Neural cell (in vitro differentiated cells): ENCODE data around the gene TNPO2. TPM values are rescaled to one million over a fixed set of nuclear protein-coding genes. Genes with fewer than 3 reads are reported as not detected.

Source experiments
- H2AFZ ChIP-seq: fragments of 200-600, 300-800 bp; sonication (generic), shearing (Covaris generic); 2 replicates; pipeline ENCODE4 v1.6.0; 2014; ENCODE audit warnings: low read depth, mild to moderate bottlenecking, antibody characterized with exemption, low read length, moderate library complexity
- H3F3A ChIP-seq: fragments of 200-600 bp; shearing (Covaris generic); 2 replicates; pipeline ENCODE4 v1.6.1; 2016; ENCODE audit warnings: mild to moderate bottlenecking, moderate library complexity, mixed read lengths, antibody characterized with exemption, low read length; ENCODE audit not compliant: insufficient read depth, poor library complexity, severe bottlenecking
- H3K27ac ChIP-seq: fragments of 200-600, 300-800 bp; sonication (generic), shearing (Covaris generic); 2 replicates; pipeline ENCODE4 v1.5.1; 2014; ENCODE audit warnings: mild to moderate bottlenecking, low read length, moderate library complexity
- H3K27me3 ChIP-seq: fragments of 300-800, 200-600 bp; sonication (generic), shearing (Covaris generic); 2 replicates; pipeline ENCODE4 v1.6.0; 2014; ENCODE audit warnings: mild to moderate bottlenecking, low read depth, low read length, moderate library complexity; ENCODE audit not compliant: insufficient read depth
- H3K36me3 ChIP-seq: fragments of 300-800, 200-600 bp; sonication (generic), shearing (Covaris generic); 2 replicates; pipeline ENCODE4 v1.5.1; 2014; ENCODE audit warnings: mild to moderate bottlenecking, antibody characterized with exemption, low read length, moderate library complexity; ENCODE audit not compliant: insufficient read depth
- H3K4me2 ChIP-seq: fragments of 300-800, 200-600 bp; sonication (generic), shearing (Covaris generic); 2 replicates; pipeline ENCODE4 v1.6.0; 2014; ENCODE audit warnings: mild to moderate bottlenecking, low read length
- H3K4me3 ChIP-seq: fragments of 300-800, 200-600 bp; sonication (generic), shearing (Covaris generic); 2 replicates; pipeline ENCODE4 v1.5.1; 2014; ENCODE audit warnings: mild to moderate bottlenecking, low read length, moderate library complexity
- H3K79me2 ChIP-seq: fragments of 200-600 bp; shearing (Covaris generic); replicated peaks from 2 replicates; pipeline ENCODE4 v1.6.0; 2014; ENCODE audit warnings: mild to moderate bottlenecking, low read length, moderate library complexity; ENCODE audit not compliant: insufficient read depth
- H3K9ac ChIP-seq: fragments of 300-800, 200-600 bp; sonication (generic), shearing (Covaris generic); 2 replicates; pipeline ENCODE4 v1.6.1; 2016; ENCODE audit warnings: mild to moderate bottlenecking, low read length, mixed read lengths
- H3K9me2 ChIP-seq: fragments of 200-600 bp; shearing (Covaris generic); 2 replicates; pipeline ENCODE4 v1.6.1; 2016; ENCODE audit warnings: mild to moderate bottlenecking, low read length, mixed read lengths; ENCODE audit not compliant: insufficient read depth
- H3K9me3 ChIP-seq: fragments of 200-600, 300-800 bp; sonication (generic), shearing (Covaris generic); 2 replicates; pipeline ENCODE4 v1.6.1; 2016; ENCODE audit warnings: mild to moderate bottlenecking, mixed run types, low read length, moderate library complexity, mixed read lengths
- H4K20me1 ChIP-seq: fragments of 200-600 bp; shearing (Covaris generic); 2 replicates; pipeline ENCODE4 v1.6.1; 2016; ENCODE audit warnings: mild to moderate bottlenecking, mixed run types; ENCODE audit not compliant: insufficient read depth
- EP300 ChIP-seq: fragments of 450-650 bp; conservative IDR thresholded peaks from 2 replicates; pipeline ENCODE4 v1.6.1; 2014; ENCODE audit warnings: antibody characterized with exemption, mild to moderate bottlenecking, moderate library complexity; ENCODE audit not compliant: poor library complexity, severe bottlenecking
- EZH2 ChIP-seq: fragments of 200-600, 300-800 bp; shearing (Covaris generic), sonication (generic); IDR thresholded peaks from 2 replicates; pipeline ENCODE4 v1.6.1; 2014; ENCODE audit warnings: antibody characterized with exemption, low read length, borderline replicate concordance, mild to moderate bottlenecking; ENCODE audit not compliant: insufficient read depth, poor library complexity, severe bottlenecking
- MXI1 ChIP-seq: fragments of 450-650 bp; conservative IDR thresholded peaks from 2 replicates; pipeline ENCODE4 v1.6.1; 2014; ENCODE audit warnings: antibody characterized with exemption, mild to moderate bottlenecking; ENCODE audit not compliant: poor library complexity, severe bottlenecking
- POLR2AphosphoS5 ChIP-seq: IDR thresholded peaks from 2 replicates; pipeline ENCODE4 v1.6.1; 2012
- RAD21 ChIP-seq: fragments of 450-650 bp; conservative IDR thresholded peaks from 2 replicates; pipeline ENCODE4 v1.6.1; 2014; ENCODE audit warnings: antibody characterized with exemption, mild to moderate bottlenecking, moderate library complexity
- SMC3 ChIP-seq: fragments of 450-650 bp; conservative IDR thresholded peaks from 2 replicates; pipeline ENCODE4 v1.6.1; 2014; ENCODE audit warnings: antibody characterized with exemption, mild to moderate bottlenecking, moderate library complexity; ENCODE audit not compliant: poor library complexity
- TAF1 ChIP-seq: IDR thresholded peaks from 2 replicates; pipeline ENCODE4 v1.6.1; 2012; ENCODE audit warnings: low read depth
- polyA plus RNA-seq: library from polyadenylated mRNA; depleted of rRNA; stranded (reverse); fragments of >200 nt; gene quantifications from 2 replicates; pipeline ENCODE4 v1.2.3, GENCODE V29; 2014
- TF ChIP-seq, protein P1 (sequence below): fragments of 450-650 bp; IDR thresholded peaks from 2 replicates; pipeline ENCODE4 v1.5.1; 2014; ENCODE audit warnings: antibody characterized with exemption, mild to moderate bottlenecking, moderate library complexity; ENCODE audit not compliant: poor library complexity, severe bottlenecking
- TF ChIP-seq, protein P2 (sequence below): IDR thresholded peaks from 2 replicates; pipeline ENCODE4 v1.6.1; 2012; ENCODE audit warnings: borderline replicate concordance

The TNPO2 gene
- polyA plus RNA-seq, 1 donor from 2014 or later = 98.6 TPM

DNA sequence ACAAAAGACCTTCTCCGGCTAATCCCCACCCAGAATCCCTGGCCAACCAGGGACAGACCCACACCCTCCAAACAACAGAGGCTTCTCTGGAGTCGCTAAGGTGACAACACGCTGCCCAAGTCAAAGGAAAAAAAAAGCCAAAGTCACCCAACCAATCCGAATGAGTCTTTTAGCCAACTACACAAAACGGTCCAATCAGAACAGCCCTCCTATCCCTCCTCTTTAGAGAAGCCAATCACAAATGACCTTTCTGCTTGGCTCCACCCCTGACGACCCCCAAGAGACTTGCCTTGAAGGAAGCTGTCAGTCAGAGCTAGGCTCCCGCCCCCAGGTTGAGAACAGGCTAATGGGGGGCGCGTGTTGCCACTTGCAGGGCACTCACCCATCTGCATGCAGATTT is 20.7 kb downstream of the TNPO2 start:
- TF ChIP-seq POLR2AphosphoS5 (no peak), EZH2 (no peak)
- H3K9me3 ChIP-seq = no peaks in the 10 kb centered on the region
- no peaks in the 10 kb centered on the region for H3F3A ChIP-seq
- H3K36me3 ChIP-seq = no peaks in the 10 kb centered on the region
- H3K9ac ChIP-seq = no peak overlapping the region
- H3K4me3 ChIP-seq = no peak overlapping the region
- H3K27me3 ChIP-seq = no peaks in the 10 kb centered on the region
- no peaks in the 10 kb centered on the region for H4K20me1 ChIP-seq
- no peaks in the 10 kb centered on the region for H3K9me2 ChIP-seq
- no peak overlapping the region for H3K27ac ChIP-seq
- H3K4me2 ChIP-seq = no peak overlapping the region
- H2AFZ ChIP-seq = no peak overlapping the region
- no peaks in the 10 kb centered on the region for H3K79me2 ChIP-seq

DNA sequence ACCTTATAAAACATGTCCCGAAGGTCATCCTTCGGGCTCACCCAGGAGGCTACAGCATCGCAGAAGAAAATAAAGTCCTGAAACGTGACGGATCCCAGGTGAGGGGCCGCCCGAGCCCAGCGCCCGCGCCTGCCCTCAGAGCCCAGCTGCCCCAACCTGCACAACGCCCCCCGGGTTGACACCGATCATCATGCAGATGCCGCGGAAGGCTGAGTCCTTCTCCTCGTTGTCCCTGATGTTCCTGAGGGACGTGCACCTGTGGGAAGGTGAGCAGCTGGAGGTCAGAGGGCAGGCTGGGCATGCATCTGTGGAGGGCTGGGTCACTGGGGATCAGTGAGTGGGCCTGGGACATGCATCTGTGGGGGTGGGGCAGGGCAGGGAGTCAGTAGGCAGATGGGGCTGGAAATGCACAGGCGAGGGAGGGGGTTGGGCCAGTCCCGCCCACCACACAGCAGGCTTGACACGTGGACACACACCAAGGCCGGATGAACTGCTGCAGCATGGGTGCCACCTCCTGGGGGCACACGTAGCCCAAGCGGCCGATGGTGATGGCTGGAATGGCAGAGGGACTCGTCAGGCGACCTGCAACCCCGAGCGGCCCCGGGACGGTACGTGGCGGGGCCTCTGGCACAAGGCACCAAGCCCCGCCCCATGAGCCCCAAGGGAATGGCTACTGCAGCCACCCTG is 22.0 kb downstream of the TNPO2 start:
- no peaks in the 10 kb centered on the region for H3K36me3 ChIP-seq
- no peaks in the 10 kb centered on the region for H3K9me2 ChIP-seq
- no peak for TF ChIP-seq EP300
- no peak for TF ChIP-seq MXI1
- TF ChIP-seq SMC3 = no peak
- no peak for TF ChIP-seq EZH2
- TF ChIP-seq RAD21 = no peak
- TF ChIP-seq TAF1 = no peak
- TF ChIP-seq, protein P1, sequence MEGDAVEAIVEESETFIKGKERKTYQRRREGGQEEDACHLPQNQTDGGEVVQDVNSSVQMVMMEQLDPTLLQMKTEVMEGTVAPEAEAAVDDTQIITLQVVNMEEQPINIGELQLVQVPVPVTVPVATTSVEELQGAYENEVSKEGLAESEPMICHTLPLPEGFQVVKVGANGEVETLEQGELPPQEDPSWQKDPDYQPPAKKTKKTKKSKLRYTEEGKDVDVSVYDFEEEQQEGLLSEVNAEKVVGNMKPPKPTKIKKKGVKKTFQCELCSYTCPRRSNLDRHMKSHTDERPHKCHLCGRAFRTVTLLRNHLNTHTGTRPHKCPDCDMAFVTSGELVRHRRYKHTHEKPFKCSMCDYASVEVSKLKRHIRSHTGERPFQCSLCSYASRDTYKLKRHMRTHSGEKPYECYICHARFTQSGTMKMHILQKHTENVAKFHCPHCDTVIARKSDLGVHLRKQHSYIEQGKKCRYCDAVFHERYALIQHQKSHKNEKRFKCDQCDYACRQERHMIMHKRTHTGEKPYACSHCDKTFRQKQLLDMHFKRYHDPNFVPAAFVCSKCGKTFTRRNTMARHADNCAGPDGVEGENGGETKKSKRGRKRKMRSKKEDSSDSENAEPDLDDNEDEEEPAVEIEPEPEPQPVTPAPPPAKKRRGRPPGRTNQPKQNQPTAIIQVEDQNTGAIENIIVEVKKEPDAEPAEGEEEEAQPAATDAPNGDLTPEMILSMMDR = no peak
- no peak for TF ChIP-seq POLR2AphosphoS5
- TF ChIP-seq, protein P2, sequence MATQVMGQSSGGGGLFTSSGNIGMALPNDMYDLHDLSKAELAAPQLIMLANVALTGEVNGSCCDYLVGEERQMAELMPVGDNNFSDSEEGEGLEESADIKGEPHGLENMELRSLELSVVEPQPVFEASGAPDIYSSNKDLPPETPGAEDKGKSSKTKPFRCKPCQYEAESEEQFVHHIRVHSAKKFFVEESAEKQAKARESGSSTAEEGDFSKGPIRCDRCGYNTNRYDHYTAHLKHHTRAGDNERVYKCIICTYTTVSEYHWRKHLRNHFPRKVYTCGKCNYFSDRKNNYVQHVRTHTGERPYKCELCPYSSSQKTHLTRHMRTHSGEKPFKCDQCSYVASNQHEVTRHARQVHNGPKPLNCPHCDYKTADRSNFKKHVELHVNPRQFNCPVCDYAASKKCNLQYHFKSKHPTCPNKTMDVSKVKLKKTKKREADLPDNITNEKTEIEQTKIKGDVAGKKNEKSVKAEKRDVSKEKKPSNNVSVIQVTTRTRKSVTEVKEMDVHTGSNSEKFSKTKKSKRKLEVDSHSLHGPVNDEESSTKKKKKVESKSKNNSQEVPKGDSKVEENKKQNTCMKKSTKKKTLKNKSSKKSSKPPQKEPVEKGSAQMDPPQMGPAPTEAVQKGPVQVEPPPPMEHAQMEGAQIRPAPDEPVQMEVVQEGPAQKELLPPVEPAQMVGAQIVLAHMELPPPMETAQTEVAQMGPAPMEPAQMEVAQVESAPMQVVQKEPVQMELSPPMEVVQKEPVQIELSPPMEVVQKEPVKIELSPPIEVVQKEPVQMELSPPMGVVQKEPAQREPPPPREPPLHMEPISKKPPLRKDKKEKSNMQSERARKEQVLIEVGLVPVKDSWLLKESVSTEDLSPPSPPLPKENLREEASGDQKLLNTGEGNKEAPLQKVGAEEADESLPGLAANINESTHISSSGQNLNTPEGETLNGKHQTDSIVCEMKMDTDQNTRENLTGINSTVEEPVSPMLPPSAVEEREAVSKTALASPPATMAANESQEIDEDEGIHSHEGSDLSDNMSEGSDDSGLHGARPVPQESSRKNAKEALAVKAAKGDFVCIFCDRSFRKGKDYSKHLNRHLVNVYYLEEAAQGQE = no peak

More for the DNA sequence above, 22.0 kb downstream of the TNPO2 start:
- Histone ChIP-seq H3K4me2 (no peak overlapping the region), H3F3A (peaks cover 4% of the 10 kb centered on the region), H3K9ac (no peak overlapping the region), H2AFZ (no peak overlapping the region), H3K27ac (no peak overlapping the region), H3K4me3 (no peak overlapping the region), H3K27me3 (no peaks in the 10 kb centered on the region), H3K79me2 (no peaks in the 10 kb centered on the region), H3K9me3 (no peaks in the 10 kb centered on the region), H4K20me1 (no peaks in the 10 kb centered on the region)
